ENCODE results near the gene GNRHR. TPM values are rescaled to one million over a fixed set of nuclear protein-coding genes. Genes with fewer than 3 reads are reported as not detected.
"Not testable (repeated sequence)": the region's sequence is repeated elsewhere in the genome, so short reads cannot be mapped to it uniquely, and the experiment has no call there.

The GNRHR gene
- total RNA-seq, 1 experiment from 2014 or later = not detected

- in situ Hi-C loops (cut with HindIII; ENCODE audit: low pct_unique_long_range_greater_than_20kb, low sequenced_read_pairs) = no loop called here
- DNase-seq (ENCODE audit: low read depth) = no peak
These were observed 42.1 kb downstream of the GNRHR start for GRCh38 chr4:67712000-67712625.

DNA sequence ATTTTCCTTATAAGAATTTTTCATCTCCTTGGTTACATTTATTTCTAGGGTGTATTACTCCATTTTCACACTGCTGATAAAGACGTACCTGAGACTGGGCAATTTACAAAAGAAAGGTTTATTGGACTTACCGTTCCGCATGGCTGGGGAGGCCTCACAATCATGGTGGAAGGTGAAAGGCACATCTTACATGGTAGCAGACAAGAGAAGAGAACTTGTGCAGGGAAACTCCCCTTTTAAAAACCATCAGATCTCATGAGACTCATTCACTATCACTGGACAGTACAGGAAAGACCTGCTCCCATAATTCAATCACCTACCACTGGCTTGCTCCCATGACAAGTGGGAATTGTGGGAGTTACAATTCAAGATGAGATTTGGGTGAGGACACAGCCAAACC, 47.5 kb downstream of the GNRHR start:
- DNase-seq (ENCODE audit: low read depth); in situ Hi-C loops (cut with HindIII; ENCODE audit: low pct_unique_long_range_greater_than_20kb, low sequenced_read_pairs): not testable (repeated sequence)

- in situ Hi-C loops (cut with HindIII; ENCODE audit: low pct_unique_long_range_greater_than_20kb, low sequenced_read_pairs) = no loop called here
These were observed 49.3 kb downstream of the GNRHR start for GRCh38 chr4:67704843-67705242.

GRCh38 chr4:67702166-67702565, 52.0 kb downstream of the GNRHR start:
- DNase-seq (ENCODE audit: low read depth) = no peak
- in situ Hi-C loops (cut with HindIII; ENCODE audit: low pct_unique_long_range_greater_than_20kb, low sequenced_read_pairs) = no loop called here

More at GRCh38 chr4:67704843-67705242, 49.3 kb downstream of the GNRHR start:
- DNase-seq (ENCODE audit: low read depth) = no peak

DNA sequence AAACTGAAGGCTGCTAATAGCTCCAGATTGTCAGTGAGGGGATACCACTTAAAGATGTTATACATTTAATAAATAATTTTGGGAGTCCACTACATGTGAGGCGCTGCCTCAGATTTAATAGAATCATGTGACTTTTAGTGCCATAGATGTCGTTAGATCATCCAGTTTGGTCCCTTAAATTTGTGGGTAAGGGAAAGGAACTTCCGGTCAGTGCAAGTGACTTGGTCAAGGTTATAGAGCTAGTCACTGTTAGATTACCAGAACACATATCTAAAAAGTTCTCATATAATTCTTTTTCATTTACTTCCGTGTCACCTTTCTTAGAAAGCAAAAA, 52.7 kb downstream of the GNRHR start:
- in situ Hi-C loops (cut with HindIII; ENCODE audit: low pct_unique_long_range_greater_than_20kb, low sequenced_read_pairs) = no loop called here
- no peak for DNase-seq (ENCODE audit: low read depth)

DNA sequence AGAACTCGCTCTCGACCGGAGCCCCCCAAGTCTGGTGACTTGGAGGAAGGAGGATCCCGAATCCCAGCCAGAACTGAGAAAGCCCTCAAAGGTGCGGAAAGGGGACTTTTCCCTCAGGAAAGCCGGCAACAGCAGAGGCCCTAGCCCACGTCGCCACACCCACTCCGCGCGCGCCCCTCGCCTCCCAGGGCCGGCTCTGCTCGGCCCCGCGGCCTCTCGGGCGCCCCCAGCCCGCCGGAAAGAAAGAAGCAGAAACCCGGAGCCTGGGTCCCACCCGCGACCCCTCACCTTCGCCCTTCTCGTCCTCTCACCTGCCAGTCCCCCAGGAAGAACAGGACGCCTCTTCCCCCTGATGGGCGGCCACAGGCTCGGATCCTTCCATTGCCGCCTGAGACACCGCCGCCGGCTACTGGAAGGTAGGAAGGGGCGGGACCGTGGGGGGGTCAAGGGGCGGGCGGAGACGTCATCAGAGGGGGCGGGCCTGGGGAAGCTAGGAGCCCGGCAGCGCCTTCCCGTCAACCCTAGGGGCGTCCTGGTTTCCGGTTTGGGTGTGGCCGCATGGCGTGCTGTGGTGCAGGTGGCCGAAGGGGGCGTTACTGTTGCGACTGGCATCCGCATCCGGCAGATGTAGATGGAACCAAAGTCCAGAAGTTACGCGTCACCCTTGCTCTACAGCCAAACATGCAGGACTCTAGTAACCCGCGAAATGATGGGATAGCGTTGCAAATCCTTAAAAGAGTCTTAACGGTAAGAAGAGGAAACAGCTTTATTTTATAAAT, 53.3 kb downstream of the GNRHR start, which contains the start of gene UBA6:
UBA6 (minus strand) TSS at position 418 of the 779 bp plus-strand sequence; CDS start at position 382, 36 bp downstream.
- in situ Hi-C loops (cut with HindIII; ENCODE audit: low pct_unique_long_range_greater_than_20kb, low sequenced_read_pairs) = no loop called here
- peak; percentile 87 for DNase-seq (ENCODE audit: low read depth)

GRCh38 chr4:67700116-67700737, 54.0 kb downstream of the GNRHR start:
- in situ Hi-C loops (cut with HindIII; ENCODE audit: low pct_unique_long_range_greater_than_20kb, low sequenced_read_pairs) = no loop called here
- DNase-seq (ENCODE audit: low read depth) = no peak

DNA sequence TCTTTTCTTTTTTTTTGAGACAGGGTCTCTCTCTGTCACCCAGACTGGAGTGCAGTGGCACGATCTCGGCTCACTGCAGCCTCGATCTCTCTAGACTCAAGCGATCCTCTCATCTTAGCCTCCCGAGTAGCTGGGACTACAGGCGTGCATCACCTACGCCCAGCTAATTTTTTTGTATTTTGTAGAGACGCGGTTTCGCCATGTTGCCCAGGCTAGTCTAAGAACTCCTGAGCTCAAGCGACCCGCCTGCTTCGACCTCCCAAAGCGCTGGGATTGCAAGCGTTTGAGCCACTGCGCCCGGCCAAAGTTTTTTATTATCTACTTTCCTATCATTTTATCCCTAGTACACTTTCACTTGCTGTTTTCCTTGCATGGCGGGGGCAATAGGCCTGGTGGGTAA, 54.6 kb downstream of the GNRHR start:
- no peak for DNase-seq (ENCODE audit: low read depth)
- in situ Hi-C loops (cut with HindIII; ENCODE audit: low pct_unique_long_range_greater_than_20kb, low sequenced_read_pairs) = no loop called here

DNA sequence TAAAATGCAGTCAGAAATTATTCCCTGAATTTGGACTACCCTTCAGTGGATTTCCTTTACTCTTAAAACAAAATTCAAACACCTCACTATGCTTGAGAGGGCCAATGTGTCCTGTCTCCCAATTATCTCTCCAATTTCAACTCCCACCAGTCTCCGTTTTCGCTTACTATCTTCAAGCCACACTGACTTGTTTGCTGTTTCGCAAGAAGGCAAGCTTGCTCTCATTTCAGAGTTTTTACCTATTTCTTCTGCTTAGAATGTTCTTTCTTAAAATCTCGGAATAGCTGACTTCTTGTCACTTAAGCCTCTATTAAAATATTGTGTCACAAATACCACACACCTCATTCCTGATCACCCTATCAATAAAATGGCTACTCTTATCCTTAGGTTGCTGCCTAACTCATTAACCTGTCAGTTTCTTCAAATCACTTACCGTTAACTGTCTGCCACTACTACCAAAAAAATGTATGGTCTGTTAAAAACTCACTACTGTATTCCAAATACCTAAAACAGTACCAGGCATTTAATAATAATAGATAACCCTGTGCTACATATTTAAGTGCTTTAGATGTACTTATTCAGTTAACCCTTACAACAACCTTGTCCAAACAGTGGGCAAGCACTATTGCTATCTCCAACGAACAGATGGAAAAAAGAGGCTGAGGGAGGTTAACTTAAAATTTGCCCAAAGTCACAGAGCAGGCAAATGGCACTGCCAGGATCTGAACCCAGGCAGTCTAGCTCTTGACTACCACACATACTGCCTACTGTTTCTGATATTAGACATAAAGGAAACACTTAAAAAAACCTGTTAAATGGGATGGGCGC, 56.1 kb downstream of the GNRHR start:
- DNase-seq (ENCODE audit: low read depth) = no peak
- in situ Hi-C loops (cut with HindIII; ENCODE audit: low pct_unique_long_range_greater_than_20kb, low sequenced_read_pairs) = no loop called here

DNA sequence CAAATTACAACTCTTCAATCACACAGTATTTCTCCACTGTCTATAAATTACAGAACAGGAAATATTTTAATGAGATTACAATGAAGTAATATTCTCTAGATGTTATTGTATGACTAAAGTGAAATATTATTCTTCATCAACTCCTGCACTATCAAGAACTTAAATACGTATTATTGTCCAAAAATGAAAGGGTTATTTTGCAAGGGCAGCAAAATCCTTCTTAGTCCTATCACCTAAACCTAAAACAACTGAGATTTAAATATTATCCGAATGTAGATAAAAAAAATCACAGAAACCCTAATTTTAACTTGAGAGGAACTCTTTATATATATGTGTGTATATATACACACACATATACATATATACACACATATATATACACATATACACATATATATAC, 58.1 kb downstream of the GNRHR start:
- in situ Hi-C loops (cut with HindIII; ENCODE audit: low pct_unique_long_range_greater_than_20kb, low sequenced_read_pairs) = no loop called here
- no peak for DNase-seq (ENCODE audit: low read depth)

- DNase-seq (ENCODE audit: low read depth) = no peak
- in situ Hi-C loops (cut with HindIII; ENCODE audit: low pct_unique_long_range_greater_than_20kb, low sequenced_read_pairs) = no loop called here
These were observed 59.5 kb downstream of the GNRHR start for GRCh38 chr4:67694662-67695061.

GRCh38 chr4:67691328-67691727, 62.9 kb downstream of the GNRHR start:
- in situ Hi-C loops (cut with HindIII; ENCODE audit: low pct_unique_long_range_greater_than_20kb, low sequenced_read_pairs) = no loop called here
- no peak for DNase-seq (ENCODE audit: low read depth)

Other genes with a start within 250 kb of the GNRHR start
- 4.4 and 5.4 TPM in 2 replicates for gene CENPC, start 208.9 kb downstream of the GNRHR start, total RNA-seq (2014; rRNA removed; shearing (Covaris generic); ENCODE audit: low replicate concordance)
- gene STAP1, start 195.7 kb downstream of the GNRHR start, total RNA-seq (2014; rRNA removed; shearing (Covaris generic); ENCODE audit: low replicate concordance) = not detected in 2 replicates
- 71.4 and 123 TPM in 2 replicates for gene UBA6, start 53.2 kb downstream of the GNRHR start, total RNA-seq (2014; rRNA removed; shearing (Covaris generic); ENCODE audit: low replicate concordance)
- not detected in 2 replicates for gene TMPRSS11D, start 129.6 kb upstream of the GNRHR start, total RNA-seq (2014; rRNA removed; shearing (Covaris generic); ENCODE audit: low replicate concordance)
- not detected in 2 replicates for gene TMPRSS11A, start 209.1 kb upstream of the GNRHR start, total RNA-seq (2014; rRNA removed; shearing (Covaris generic); ENCODE audit: low replicate concordance)